HUES6 (cell line): Measurements from ENCODE around the gene TMPRSS6.
"Not testable (repeated sequence)": the region's sequence is repeated elsewhere in the genome, so short reads cannot be mapped to it uniquely, and the experiment has no call there.

ENCODE experiments used
- H3K27ac ChIP-seq: 2 replicates; pipeline ENCODE4 v1.7.0; 2013; ENCODE audit warnings: low read depth, mild to moderate bottlenecking, low read length, inconsistent platforms
- H3K27me3 ChIP-seq: 2 replicates; pipeline ENCODE4 v1.6.1; 2013; ENCODE audit warnings: low read length; ENCODE audit not compliant: control insufficient read depth, insufficient read depth
- H3K36me3 ChIP-seq: 2 replicates; pipeline ENCODE4 v1.6.1; 2013; ENCODE audit warnings: low read length; ENCODE audit not compliant: control insufficient read depth, insufficient read depth
- H3K4me1 ChIP-seq: 2 replicates; pipeline ENCODE4 v1.6.1; 2013; ENCODE audit warnings: low read length; ENCODE audit not compliant: control insufficient read depth, insufficient read depth
- H3K4me3 ChIP-seq: 2 replicates; pipeline ENCODE4 v1.5.1; 2013; ENCODE audit warnings: low read depth, low read length
- H3K9ac ChIP-seq: one replicate; pipeline ENCODE4 v1.6.1; 2013; ENCODE audit warnings: mild to moderate bottlenecking, low read length
- H3K9me3 ChIP-seq: 2 replicates; pipeline ENCODE4 v1.6.1; 2013; ENCODE audit warnings: low read depth, low read length; ENCODE audit not compliant: control insufficient read depth, insufficient read depth

The TMPRSS6 gene

GRCh38 chr22:37074537-37074936, 35.0 kb downstream of the TMPRSS6 start:
- H3K9ac ChIP-seq, result no peak overlapping the region
- no peak overlapping the region for H3K27ac ChIP-seq
- peaks cover 11% of the 10 kb centered on the region; the same call in 1 of the 2 replicates for H3K9me3 ChIP-seq
- no peak overlapping the region for H3K4me3 ChIP-seq
- no peaks in the 10 kb centered on the region for H3K36me3 ChIP-seq
- peaks cover 79% of the 10 kb centered on the region for H3K27me3 ChIP-seq
- H3K4me1 ChIP-seq, result peaks cover 8% of the 10 kb centered on the region

GRCh38 chr22:37072673-37073072, 36.8 kb downstream of the TMPRSS6 start:
- Histone ChIP-seq H3K27ac (no peak overlapping the region), H3K9ac (no peak overlapping the region), H3K4me1 (no peaks in the 10 kb centered on the region), H3K36me3 (no peaks in the 10 kb centered on the region), H3K9me3 (peaks cover 11% of the 10 kb centered on the region; the same call in 1 of the 2 replicates), H3K27me3 (peaks cover 93% of the 10 kb centered on the region), H3K4me3 (no peak overlapping the region)

- H3K36me3 ChIP-seq, H3K4me1 ChIP-seq, H3K9ac ChIP-seq, H3K4me3 ChIP-seq, H3K27ac ChIP-seq: not testable (repeated sequence)
- Histone ChIP-seq H3K27me3 (peaks cover 93% of the 10 kb centered on the region), H3K9me3 (peaks cover 11% of the 10 kb centered on the region; the same call in 1 of the 2 replicates)
These were observed 37.5 kb downstream of the TMPRSS6 start for GRCh38 chr22:37071850-37072592.

- Histone ChIP-seq H3K4me3 (no peak overlapping the region), H3K9ac (no peak overlapping the region), H3K4me1 (no peaks in the 10 kb centered on the region), H3K27ac (no peak overlapping the region), H3K36me3 (no peaks in the 10 kb centered on the region), H3K27me3 (peaks cover 91% of the 10 kb centered on the region), H3K9me3 (peaks cover 11% of the 10 kb centered on the region; the same call in 1 of the 2 replicates)
These were observed 38.8 kb downstream of the TMPRSS6 start for GRCh38 chr22:37070744-37071143.

GRCh38 chr22:37070334-37070733, 39.2 kb downstream of the TMPRSS6 start:
- Histone ChIP-seq H3K4me1 (no peaks in the 10 kb centered on the region), H3K9me3 (peaks cover 11% of the 10 kb centered on the region; the same call in 1 of the 2 replicates), H3K27me3 (peaks cover 90% of the 10 kb centered on the region), H3K27ac (no peak overlapping the region), H3K9ac (no peak overlapping the region), H3K4me3 (no peak overlapping the region), H3K36me3 (no peaks in the 10 kb centered on the region)

- H3K9ac ChIP-seq, result no peak overlapping the region
- H3K36me3 ChIP-seq, result no peaks in the 10 kb centered on the region
- peaks cover 11% of the 10 kb centered on the region; the same call in 1 of the 2 replicates for H3K9me3 ChIP-seq
- H3K4me1 ChIP-seq, result no peaks in the 10 kb centered on the region
- no peak overlapping the region for H3K27ac ChIP-seq
- H3K4me3 ChIP-seq, result no peak overlapping the region
- peaks cover 84% of the 10 kb centered on the region for H3K27me3 ChIP-seq
These were observed 39.8 kb downstream of the TMPRSS6 start for GRCh38 chr22:37069719-37070118.

- no peaks in the 10 kb centered on the region for H3K36me3 ChIP-seq
- H3K4me3 ChIP-seq, result peak overlapping the region; percentile 51
- H3K9ac ChIP-seq, result no peak overlapping the region
- H3K9me3 ChIP-seq, result peaks cover 11% of the 10 kb centered on the region; the same call in 1 of the 2 replicates
- H3K27ac ChIP-seq, result no peak overlapping the region
- peaks cover 80% of the 10 kb centered on the region for H3K27me3 ChIP-seq
- H3K4me1 ChIP-seq, result no peaks in the 10 kb centered on the region
These were observed 40.2 kb downstream of the TMPRSS6 start for GRCh38 chr22:37069319-37069718.

- no peaks in the 10 kb centered on the region for H3K36me3 ChIP-seq
- no peak overlapping the region for H3K27ac ChIP-seq
- H3K4me1 ChIP-seq, result no peaks in the 10 kb centered on the region
- H3K9me3 ChIP-seq, result peaks cover 11% of the 10 kb centered on the region; the same call in 1 of the 2 replicates
- no peak overlapping the region for H3K9ac ChIP-seq
- peak overlapping the region; percentile 51 for H3K4me3 ChIP-seq
- peaks cover 75% of the 10 kb centered on the region for H3K27me3 ChIP-seq
These were observed 40.7 kb downstream of the TMPRSS6 start for GRCh38 chr22:37068859-37069258.

- H3K9me3 ChIP-seq, result peaks cover 6% of the 10 kb centered on the region; the same call in 1 of the 2 replicates
These were observed 42.1 kb downstream of the TMPRSS6 start for GRCh38 chr22:37067428-37067827.

GRCh38 chr22:37065961-37066360, 43.6 kb downstream of the TMPRSS6 start:
- H3K9me3 ChIP-seq, result no peaks in the 10 kb centered on the region
- peaks cover 16% of the 10 kb centered on the region for H3K4me1 ChIP-seq
- no peak overlapping the region for H3K9ac ChIP-seq
- H3K36me3 ChIP-seq, result no peaks in the 10 kb centered on the region
- H3K4me3 ChIP-seq, result no peak overlapping the region
- no peak overlapping the region for H3K27ac ChIP-seq
- peaks cover 47% of the 10 kb centered on the region for H3K27me3 ChIP-seq

More at GRCh38 chr22:37067428-37067827, 42.1 kb downstream of the TMPRSS6 start:
- H3K36me3 ChIP-seq, result no peaks in the 10 kb centered on the region
- no peak overlapping the region for H3K9ac ChIP-seq
- H3K4me3 ChIP-seq, result no peak overlapping the region
- H3K27ac ChIP-seq, result no peak overlapping the region
- peaks cover 9% of the 10 kb centered on the region for H3K4me1 ChIP-seq
- peaks cover 62% of the 10 kb centered on the region for H3K27me3 ChIP-seq

- H3K36me3 ChIP-seq, result peaks cover 3% of the 10 kb centered on the region; the same call in 1 of the 2 replicates
- no peak overlapping the region for H3K9ac ChIP-seq
- H3K4me3 ChIP-seq, result no peak overlapping the region
- H3K9me3 ChIP-seq, result no peaks in the 10 kb centered on the region
- peaks cover 16% of the 10 kb centered on the region for H3K4me1 ChIP-seq
- H3K27ac ChIP-seq, result no peak overlapping the region
- peaks cover 39% of the 10 kb centered on the region for H3K27me3 ChIP-seq
These were observed 44.3 kb downstream of the TMPRSS6 start for GRCh38 chr22:37065180-37065579.
